Measurements from ENCODE around the gene C1orf159. TPM values are rescaled to one million over a fixed set of nuclear protein-coding genes. Genes with fewer than 3 reads are reported as not detected.
A peak's percentile ranks its signal among the peaks of the same experiment; 100 is the strongest.

C1orf159 gene
- total and polyA plus RNA-seq, 12 donors: 0.55 to 54.3 (median 11.3) TPM

DNA sequence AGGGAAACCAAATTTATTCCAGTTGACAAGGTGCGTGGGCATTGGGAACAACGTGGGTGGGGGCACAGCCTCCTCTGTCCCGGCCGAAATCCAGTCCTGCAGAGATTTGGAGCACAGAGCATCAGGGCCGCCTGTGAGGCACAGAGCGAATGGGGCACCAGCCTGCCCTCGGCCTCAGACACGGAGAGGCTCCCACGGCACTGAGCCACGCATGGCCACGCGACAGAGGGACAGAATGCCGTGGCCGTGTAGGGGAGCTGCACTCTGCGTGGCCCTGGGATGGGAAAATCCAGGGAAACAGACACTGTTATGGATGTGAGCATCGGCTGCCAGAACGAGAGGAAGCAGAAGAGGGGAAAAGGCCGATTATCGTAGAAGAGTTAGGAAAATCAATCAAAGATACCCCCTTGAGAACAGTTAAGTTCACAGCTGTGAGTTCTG lies 13.5 kb upstream of the C1orf159 start:
- WGBS, 4 donors: 79 to 91% (median 87%) methylated on average over 14 to 19 of the region's 19 CpGs
- TF ChIP-seq, protein P1, sequence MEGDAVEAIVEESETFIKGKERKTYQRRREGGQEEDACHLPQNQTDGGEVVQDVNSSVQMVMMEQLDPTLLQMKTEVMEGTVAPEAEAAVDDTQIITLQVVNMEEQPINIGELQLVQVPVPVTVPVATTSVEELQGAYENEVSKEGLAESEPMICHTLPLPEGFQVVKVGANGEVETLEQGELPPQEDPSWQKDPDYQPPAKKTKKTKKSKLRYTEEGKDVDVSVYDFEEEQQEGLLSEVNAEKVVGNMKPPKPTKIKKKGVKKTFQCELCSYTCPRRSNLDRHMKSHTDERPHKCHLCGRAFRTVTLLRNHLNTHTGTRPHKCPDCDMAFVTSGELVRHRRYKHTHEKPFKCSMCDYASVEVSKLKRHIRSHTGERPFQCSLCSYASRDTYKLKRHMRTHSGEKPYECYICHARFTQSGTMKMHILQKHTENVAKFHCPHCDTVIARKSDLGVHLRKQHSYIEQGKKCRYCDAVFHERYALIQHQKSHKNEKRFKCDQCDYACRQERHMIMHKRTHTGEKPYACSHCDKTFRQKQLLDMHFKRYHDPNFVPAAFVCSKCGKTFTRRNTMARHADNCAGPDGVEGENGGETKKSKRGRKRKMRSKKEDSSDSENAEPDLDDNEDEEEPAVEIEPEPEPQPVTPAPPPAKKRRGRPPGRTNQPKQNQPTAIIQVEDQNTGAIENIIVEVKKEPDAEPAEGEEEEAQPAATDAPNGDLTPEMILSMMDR (IDR thresholded peaks at IDR 0.05): no peak
- no peak for TF ChIP-seq POLR2A (IDR thresholded peaks at IDR 0.05)
- Histone ChIP-seq H3K4me3 (no peak overlapping the region), H3K27me3 (no peaks in the 10 kb centered on the region), H3K4me1 (replicated peaks in 1 of 2) (no peaks in the 10 kb centered on the region), H3K36me3 (replicated peaks in 1 of 2) (no peaks in the 10 kb centered on the region), H3K27ac (no peak overlapping the region), H3K9me3 (replicated peaks in 1 of 3) (no peaks in the 10 kb centered on the region)
- DNase-seq: no peak
- intact Hi-C loops (cut with DNase I): no loop called here

GRCh38 chr1:1128454-1129139 lies 12.7 kb upstream of the C1orf159 start:
- WGBS, 4 donors: 32 to 55% (median 50%) methylated on average over 5 to 32 of the region's 32 CpGs
- intact Hi-C loops (cut with DNase I): no loop called here
- no peaks in the 10 kb centered on the region for H3K27me3 ChIP-seq

GRCh38 chr1:1127551-1128451 lies 11.9 kb upstream of the C1orf159 start:
- Histone ChIP-seq H3K9me3 (replicated peaks in 1 of 3) (no peaks in the 10 kb centered on the region), H3K36me3 (replicated peaks in 1 of 2) (no peaks in the 10 kb centered on the region), H3K4me1 (replicated peaks in 1 of 2) (no peaks in the 10 kb centered on the region), H3K27me3 (no peaks in the 10 kb centered on the region), H3K27ac (no peak overlapping the region), H3K4me3 (no peak overlapping the region)
- no peak for DNase-seq
- WGBS, 4 donors: 77 to 88% (median 85%) methylated on average over 12 to 45 of the region's 45 CpGs
- intact Hi-C loops (cut with DNase I): loop anchor here in 1 of 2 donors (2.0 kb wide), 1 partner anchor 163 kb away; no protein-coding TSS in a partner anchor
- TF ChIP-seq POLR2A (IDR thresholded peaks at IDR 0.05): no peak
- TF ChIP-seq, protein P1 (IDR thresholded peaks at IDR 0.05): no peak

More at GRCh38 chr1:1128454-1129139, 12.7 kb upstream of the C1orf159 start:
- Histone ChIP-seq H3K4me1 (replicated peaks in 1 of 2) (no peaks in the 10 kb centered on the region), H3K36me3 (replicated peaks in 1 of 2) (no peaks in the 10 kb centered on the region), H3K27ac (no peak overlapping the region), H3K9me3 (replicated peaks in 1 of 3) (no peaks in the 10 kb centered on the region), H3K4me3 (no peak overlapping the region)
- TF ChIP-seq, protein P1 (IDR thresholded peaks at IDR 0.05): no peak
- no peak for TF ChIP-seq POLR2A (IDR thresholded peaks at IDR 0.05)
- DNase-seq: peak in 3 of 7 donors; percentile 48 to 62 (median 52)

GRCh38 chr1:1125945-1126344 lies 10.1 kb upstream of the C1orf159 start:
- no peaks in the 10 kb centered on the region for H3K27me3 ChIP-seq
- no peak overlapping the region for H3K4me3 ChIP-seq
- TF ChIP-seq, protein P1 (IDR thresholded peaks at IDR 0.05): no peak
- TF ChIP-seq POLR2A (IDR thresholded peaks at IDR 0.05): no peak
- no peak for DNase-seq
- H3K27ac ChIP-seq: no peak overlapping the region
- no peaks in the 10 kb centered on the region for H3K36me3 ChIP-seq (replicated peaks in 1 of 2)
- WGBS, 4 donors: 84 to 90% (median 88%) methylated on average over 11 to 18 of the region's 18 CpGs
- no peaks in the 10 kb centered on the region for H3K9me3 ChIP-seq (replicated peaks in 1 of 3)
- intact Hi-C loops (cut with DNase I): loop anchor here in 1 of 2 donors (2.0 kb wide), 1 partner anchor 165 kb away; no protein-coding TSS in a partner anchor
- H3K4me1 ChIP-seq (replicated peaks in 1 of 2): peaks cover 0 to 6% of the 10 kb centered on the region in 2 donors
